Pons (tissue), 1 donor: ENCODE data around the gene PCDHGA6.

Experiments used
- DNase-seq: peaks from one replicate; pipeline ENCODE4 v3.0.0-alpha.2; 2016; ENCODE audit warnings: low spot score

Gene PCDHGA6

GRCh38 chr5:141419074-141419880 is 45.6 kb downstream of the PCDHGA6 start:
- no peak for DNase-seq

- DNase-seq, result no peak
These were observed 47.3 kb downstream of the PCDHGA6 start, which contains the start of gene PCDHGA11 for GRCh38 chr5:141420855-141421488. TSS of gene PCDHGA11 (plus strand) at chr5:141421051. CDS start at chr5:141421228, 177 bp downstream.

GRCh38 chr5:141421489-141421855 is 47.8 kb downstream of the PCDHGA6 start:
- DNase-seq, result no peak

DNA sequence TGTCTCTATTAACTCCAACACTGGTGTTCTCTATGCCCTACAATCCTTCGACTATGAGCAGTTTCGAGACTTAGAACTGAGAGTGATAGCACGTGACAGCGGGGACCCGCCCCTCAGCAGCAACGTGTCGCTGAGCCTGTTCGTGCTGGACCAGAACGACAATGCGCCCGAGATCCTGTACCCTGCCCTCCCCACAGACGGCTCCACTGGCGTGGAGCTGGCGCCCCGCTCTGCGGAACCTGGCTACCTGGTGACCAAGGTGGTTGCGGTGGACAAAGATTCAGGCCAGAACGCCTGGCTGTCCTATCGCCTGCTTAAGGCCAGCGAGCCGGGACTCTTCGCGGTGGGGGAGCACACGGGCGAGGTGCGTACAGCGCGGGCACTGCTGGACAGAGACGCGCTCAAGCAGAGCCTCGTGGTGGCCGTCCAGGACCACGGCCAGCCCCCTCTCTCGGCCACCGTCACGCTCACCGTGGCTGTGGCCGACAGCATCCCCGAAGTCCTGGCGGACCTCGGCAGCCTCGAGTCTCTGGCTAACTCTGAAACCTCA is 49.1 kb downstream of the PCDHGA6 start:
- no peak for DNase-seq

- DNase-seq, result no peak
These were observed 54.2 kb downstream of the PCDHGA6 start for GRCh38 chr5:141427783-141428426.
